SJCRH30 (cell line): ENCODE results near the gene JADE2. TPM values are rescaled to one million over a fixed set of nuclear protein-coding genes. Genes with fewer than 3 reads are reported as not detected.
"Not testable (repeated sequence)": the region's sequence is repeated elsewhere in the genome, so short reads cannot be mapped to it uniquely, and the experiment has no call there.

Source experiments
- DNase-seq, 2 experiments: peaks; one replicate each; pipeline ENCODE4 v3.0.0-alpha.2; 2015 to 2020
- H3K27ac ChIP-seq: fragments of 250-450 bp; sonication (Bioruptor Pico); 2 replicates; pipeline ENCODE4 v1.5.1; 2020; ENCODE audit warnings: mild to moderate bottlenecking, moderate library complexity
- H3K27me3 ChIP-seq: fragments of 250-450 bp; sonication (Bioruptor Pico); 2 replicates; pipeline ENCODE4 v1.5.1; 2020; ENCODE audit warnings: mild to moderate bottlenecking, moderate library complexity
- H3K36me3 ChIP-seq: fragments of 250-450 bp; sonication (Bioruptor Pico); 2 replicates; pipeline ENCODE4 v1.5.1; 2020; ENCODE audit warnings: mild to moderate bottlenecking, moderate library complexity
- H3K4me1 ChIP-seq: fragments of 250-450 bp; sonication (Bioruptor Pico); 2 replicates; pipeline ENCODE4 v1.5.1; 2020; ENCODE audit warnings: mild to moderate bottlenecking, moderate library complexity
- H3K4me3 ChIP-seq: fragments of 250-450 bp; sonication (Bioruptor Pico); 2 replicates; pipeline ENCODE4 v1.5.1; 2020; ENCODE audit warnings: mild to moderate bottlenecking, moderate library complexity
- H3K9me3 ChIP-seq: fragments of 250-450 bp; sonication (Bioruptor Pico); replicated peaks from 2 replicates; pipeline ENCODE4 v1.5.1; 2020; ENCODE audit warnings: mild to moderate bottlenecking, moderate library complexity
- total RNA-seq: library from RNA; depleted of rRNA; stranded (reverse); fragments of >200 nt; shearing (Covaris generic); gene quantifications from 2 replicates; pipeline ENCODE4 v1.2.3, GENCODE V29; 2014

Gene JADE2
- total RNA-seq, 1 experiment from 2014 or later = 1.6 TPM

DNA sequence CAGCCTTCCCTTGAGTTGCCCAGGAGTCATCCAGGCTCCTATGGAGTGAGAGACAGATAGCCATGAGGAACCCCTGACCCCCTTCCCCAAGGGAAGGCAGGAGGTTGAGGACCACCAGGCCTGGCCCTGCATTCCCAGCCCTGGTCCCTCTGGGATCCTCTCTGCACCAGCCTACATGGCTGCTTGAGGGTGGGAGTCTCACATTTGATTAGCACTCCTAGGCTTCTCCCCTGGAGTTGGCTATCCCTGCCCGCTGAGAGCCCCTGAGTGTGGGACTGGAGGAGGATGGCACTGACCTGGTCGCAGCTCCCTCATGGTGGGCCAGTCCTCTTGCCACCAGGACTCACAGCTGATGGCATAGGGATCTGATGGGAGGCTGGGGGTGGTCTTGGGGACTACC, 60.5 kb downstream of the JADE2 start:
- H3K4me1 ChIP-seq = no peaks in the 10 kb centered on the region
- no peak overlapping the region for H3K27ac ChIP-seq
- no peaks in the 10 kb centered on the region for H3K27me3 ChIP-seq
- H3K4me3 ChIP-seq = no peak overlapping the region
- no peaks in the 10 kb centered on the region for H3K9me3 ChIP-seq
- DNase-seq = no peak
- no peaks in the 10 kb centered on the region for H3K36me3 ChIP-seq

DNA sequence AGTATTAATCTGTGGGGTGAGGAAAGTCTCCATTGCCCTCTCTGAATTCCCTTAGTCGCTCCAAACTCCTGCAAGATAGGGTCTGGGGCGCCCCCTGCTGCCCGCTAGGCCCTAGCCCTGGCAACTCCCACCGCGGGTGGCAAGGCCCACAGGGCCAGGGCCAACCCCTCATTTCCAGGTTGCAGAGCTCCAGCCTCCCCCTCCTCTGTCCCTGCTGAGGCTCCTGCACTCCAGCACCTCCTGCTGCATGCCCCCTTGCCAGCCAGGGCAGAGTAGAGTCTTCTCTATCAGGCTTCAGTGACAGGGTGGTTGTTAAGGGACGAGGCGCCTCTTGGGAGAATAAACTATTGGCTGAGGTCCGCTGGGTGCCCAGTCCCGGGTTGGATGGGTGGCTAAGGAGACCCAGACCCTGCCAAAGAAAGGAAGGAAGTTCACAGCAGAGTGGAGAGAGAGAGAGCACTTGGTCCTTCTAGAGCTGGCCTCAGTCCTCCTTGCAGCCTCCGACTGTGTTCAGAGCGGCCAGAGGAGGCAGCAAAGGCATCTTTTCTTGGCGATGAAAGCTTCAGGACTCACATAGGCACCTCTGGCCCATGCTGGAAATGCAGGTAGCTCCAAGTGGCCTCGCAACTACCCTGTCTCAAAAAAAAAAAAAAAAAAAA, 61.5 kb downstream of the JADE2 start:
- peak; percentile 77 to 79 for DNase-seq

DNA sequence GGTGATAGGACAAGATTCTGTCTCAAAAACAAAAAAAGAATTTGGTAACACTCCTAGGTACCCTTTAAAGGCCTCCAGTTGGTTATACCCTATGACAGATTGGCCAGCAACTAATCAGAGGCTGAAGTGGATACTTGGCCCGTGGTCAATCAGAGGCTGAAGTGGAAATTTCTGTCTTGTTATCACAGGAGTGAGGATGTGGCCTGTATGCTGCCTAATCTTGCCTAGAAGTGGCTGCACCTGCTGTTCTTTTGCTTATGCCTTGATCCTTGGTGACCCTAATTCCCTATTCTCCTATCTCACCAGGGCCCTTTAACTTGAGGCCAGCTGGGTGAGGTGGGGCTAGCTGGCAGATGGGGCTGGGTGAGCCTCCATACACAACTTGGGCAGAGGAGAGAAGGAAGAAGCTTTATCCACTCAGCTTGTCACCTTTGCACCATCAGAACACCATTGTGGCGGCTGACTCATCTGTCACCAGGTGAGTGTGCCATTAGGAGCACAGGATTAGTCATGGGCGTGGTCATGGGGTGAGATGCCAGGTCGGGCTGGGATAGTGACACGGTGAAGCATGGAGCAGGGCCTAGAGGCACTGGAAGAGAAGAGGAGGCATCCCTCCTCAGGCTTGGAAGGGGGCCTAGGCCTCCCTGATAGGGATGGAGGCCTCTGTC, 65.7 kb downstream of the JADE2 start:
- DNase-seq = no peak
- H3K9me3 ChIP-seq = no peaks in the 10 kb centered on the region
- no peaks in the 10 kb centered on the region; the same call in 1 of the 2 replicates for H3K4me1 ChIP-seq
- no peaks in the 10 kb centered on the region for H3K36me3 ChIP-seq
- H3K27ac ChIP-seq = no peak overlapping the region
- no peak overlapping the region for H3K4me3 ChIP-seq
- no peaks in the 10 kb centered on the region for H3K27me3 ChIP-seq

More for the DNA sequence above, 61.5 kb downstream of the JADE2 start:
- H3K9me3 ChIP-seq = no peaks in the 10 kb centered on the region
- no peak overlapping the region for H3K4me3 ChIP-seq
- no peak overlapping the region for H3K27ac ChIP-seq
- no peaks in the 10 kb centered on the region for H3K27me3 ChIP-seq
- no peaks in the 10 kb centered on the region; the same call in 1 of the 2 replicates for H3K4me1 ChIP-seq
- no peaks in the 10 kb centered on the region for H3K36me3 ChIP-seq

DNA sequence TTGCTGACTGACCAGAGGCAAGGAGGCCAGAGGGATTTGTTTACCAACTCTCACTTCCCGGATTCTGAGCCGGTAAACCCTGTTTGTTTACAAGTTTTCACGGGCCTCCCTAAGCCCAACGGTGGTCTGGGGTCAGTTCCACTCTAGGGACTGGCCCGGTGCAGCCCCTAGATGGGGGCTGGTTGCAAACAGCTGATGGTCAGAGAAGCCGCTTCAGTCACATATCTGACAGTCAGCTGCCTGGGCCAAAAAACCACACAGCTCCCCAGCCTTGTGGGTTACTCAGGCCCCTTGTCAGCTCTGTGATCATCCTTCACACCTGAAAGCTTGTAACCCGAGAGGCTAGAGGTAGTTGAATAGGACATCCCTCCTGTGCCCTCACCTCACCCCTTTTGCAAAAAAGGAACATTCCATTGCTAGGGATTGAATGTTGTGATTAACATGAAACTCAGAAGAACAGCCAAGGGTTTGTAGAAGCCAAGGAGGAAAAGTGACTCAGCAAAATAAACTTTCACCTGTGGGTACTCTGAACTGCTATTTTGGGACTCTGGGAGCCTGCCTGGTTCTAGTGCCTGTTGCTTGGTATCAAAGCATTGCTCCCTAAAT, 66.8 kb downstream of the JADE2 start:
- Histone ChIP-seq H3K36me3 (no peaks in the 10 kb centered on the region), H3K4me3 (no peak overlapping the region), H3K27me3 (no peaks in the 10 kb centered on the region), H3K27ac (no peak overlapping the region), H3K4me1 (no peaks in the 10 kb centered on the region; the same call in 1 of the 2 replicates), H3K9me3 (no peaks in the 10 kb centered on the region)
- DNase-seq = no peak

DNA sequence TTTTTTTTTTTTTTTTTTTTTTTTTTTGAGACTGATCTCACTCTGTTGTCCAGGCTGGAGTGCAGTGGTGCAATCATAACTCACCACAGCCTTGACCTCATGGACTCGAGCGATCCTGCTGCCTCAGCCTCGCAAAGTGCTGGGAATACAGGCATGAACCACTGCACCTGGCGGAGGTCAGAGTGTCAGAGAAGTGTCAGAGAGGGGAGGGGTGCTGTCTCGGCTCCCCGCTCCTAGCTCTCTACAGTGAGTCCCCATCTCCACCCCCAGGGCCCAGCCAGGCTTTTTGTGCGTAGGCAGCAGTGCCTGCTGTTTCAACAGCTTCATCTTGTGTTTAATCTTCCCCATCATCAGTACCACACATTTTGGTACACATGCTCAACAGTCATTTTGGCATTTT, 68.9 kb downstream of the JADE2 start:
- H3K4me1 ChIP-seq = no peaks in the 10 kb centered on the region; the same call in 1 of the 2 replicates
- no peak overlapping the region for H3K27ac ChIP-seq
- no peaks in the 10 kb centered on the region for H3K27me3 ChIP-seq
- H3K9me3 ChIP-seq = no peaks in the 10 kb centered on the region
- no peak for DNase-seq
- no peak overlapping the region for H3K4me3 ChIP-seq
- H3K36me3 ChIP-seq = no peaks in the 10 kb centered on the region

DNA sequence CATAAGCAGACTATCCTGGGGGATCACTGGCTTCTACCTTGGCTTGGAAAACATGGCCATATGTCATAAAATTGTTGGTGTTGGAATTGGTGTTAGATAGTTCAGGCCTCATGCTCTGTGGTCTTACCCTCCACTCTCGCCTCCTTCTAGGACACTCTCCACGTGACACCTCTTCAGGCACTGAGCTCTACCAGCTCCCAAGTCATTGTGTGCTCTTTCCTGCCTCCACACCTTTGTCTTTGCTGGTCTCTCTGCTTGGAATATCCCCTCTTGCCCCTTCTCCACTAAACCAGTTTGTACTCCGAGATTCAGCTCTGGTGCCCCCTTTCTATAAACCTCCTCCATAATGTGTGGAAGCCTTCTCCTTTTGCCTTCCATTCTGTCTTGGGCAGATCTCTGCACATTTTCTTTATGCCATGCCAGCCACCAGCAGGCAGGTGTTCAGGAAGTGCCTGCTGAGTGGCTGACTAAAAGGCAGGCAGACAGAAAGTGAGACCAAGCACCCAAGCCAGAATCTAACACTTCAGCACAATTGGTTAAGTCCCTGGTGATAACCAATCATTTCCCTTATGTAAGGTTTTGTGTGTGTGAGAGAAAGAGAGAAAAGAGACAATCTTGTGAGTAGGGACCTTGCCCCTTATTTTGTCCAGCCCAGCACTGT, 69.5 kb downstream of the JADE2 start:
- Histone ChIP-seq H3K27ac (no peak overlapping the region), H3K36me3 (no peaks in the 10 kb centered on the region), H3K27me3 (no peaks in the 10 kb centered on the region), H3K4me1 (no peaks in the 10 kb centered on the region; the same call in 1 of the 2 replicates), H3K4me3 (no peak overlapping the region), H3K9me3 (no peaks in the 10 kb centered on the region)
- no peak for DNase-seq

DNA sequence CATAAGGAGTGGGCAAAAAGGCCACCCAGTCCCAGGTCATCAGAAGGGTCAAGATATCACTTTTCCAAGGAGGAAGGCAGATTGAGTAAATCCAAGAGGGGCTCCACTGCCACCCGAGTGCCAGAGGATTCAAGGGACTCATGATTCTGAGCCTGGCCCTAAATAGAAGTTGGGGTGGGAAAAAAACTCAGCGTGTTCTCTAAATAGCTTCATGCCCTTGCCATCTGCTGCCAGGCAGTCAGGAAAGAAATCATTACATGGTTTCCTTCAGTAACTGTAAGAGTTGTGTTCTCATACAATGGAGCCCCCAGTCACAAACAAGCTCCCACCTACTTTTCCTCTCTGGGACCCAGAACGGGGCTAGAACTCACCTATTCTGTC, 70.0 kb downstream of the JADE2 start:
- Histone ChIP-seq H3K4me1 (no peaks in the 10 kb centered on the region; the same call in 1 of the 2 replicates), H3K27ac (no peak overlapping the region), H3K4me3 (no peak overlapping the region), H3K36me3 (no peaks in the 10 kb centered on the region), H3K9me3 (no peaks in the 10 kb centered on the region), H3K27me3 (no peaks in the 10 kb centered on the region)
- DNase-seq = no peak

DNA sequence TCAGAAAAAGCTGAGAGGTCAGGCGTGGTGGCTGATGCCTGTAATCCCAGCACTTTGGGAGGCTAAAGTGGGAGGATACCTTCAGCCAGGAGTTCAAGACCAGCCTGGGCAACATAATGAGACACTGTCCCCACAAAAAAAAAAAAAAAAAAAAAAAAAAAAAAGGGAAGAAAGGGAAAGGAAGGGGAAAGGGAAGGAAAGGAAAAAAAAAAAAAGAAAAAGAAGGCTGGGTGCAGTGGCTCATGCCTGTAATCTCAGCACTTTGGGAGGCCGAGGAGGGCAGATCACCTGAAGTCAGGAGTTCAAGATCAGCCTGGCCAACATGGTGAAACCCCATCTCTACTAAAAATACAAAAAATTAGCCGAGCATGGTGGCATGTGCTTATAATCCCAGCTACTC, 74.3 kb downstream of the JADE2 start:
- H3K36me3 ChIP-seq = peaks cover 16% of the 10 kb centered on the region
- H3K27me3 ChIP-seq, H3K4me3 ChIP-seq, H3K4me1 ChIP-seq, H3K27ac ChIP-seq, H3K9me3 ChIP-seq, DNase-seq: not testable (repeated sequence)

DNA sequence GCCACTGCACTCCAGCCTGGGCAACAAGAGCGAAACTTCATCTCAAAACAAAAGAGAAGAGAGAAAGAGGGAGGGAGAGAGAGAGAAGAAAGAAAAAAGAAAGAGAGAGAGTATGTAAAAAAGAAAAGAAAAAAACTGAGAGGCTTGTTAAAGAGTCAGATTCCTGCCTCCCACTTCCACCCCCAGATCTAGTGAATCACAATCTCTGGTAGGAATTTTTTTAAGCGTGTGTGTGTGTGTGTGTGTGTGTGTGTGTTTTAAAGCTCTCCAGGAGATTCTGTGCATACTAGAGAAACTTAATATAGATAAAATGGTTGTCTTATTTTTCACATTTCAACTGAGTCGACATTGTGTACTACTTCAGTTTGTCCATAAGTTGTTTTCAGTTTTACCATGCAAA, 75.1 kb downstream of the JADE2 start:
- DNase-seq = no peak

DNA sequence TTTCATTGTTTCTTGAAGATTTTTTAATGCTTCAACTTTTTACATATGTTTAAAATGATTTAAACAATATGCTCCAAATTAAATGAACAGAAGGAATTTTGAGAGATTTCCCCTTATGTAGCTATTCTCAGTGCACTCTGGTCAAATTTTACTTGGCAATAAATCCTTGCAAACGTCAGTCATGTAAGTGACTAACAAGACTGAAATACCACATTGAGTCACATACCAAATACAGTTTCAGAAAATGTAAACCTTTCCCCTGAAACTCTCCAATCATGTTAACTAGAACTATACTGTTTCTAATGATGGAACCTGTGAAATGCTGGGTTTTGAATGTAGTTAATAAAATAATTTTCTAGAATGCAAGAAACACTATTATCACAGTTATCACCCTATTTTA, 77.6 kb downstream of the JADE2 start:
- Histone ChIP-seq H3K4me1 (no peaks in the 10 kb centered on the region), H3K36me3 (peaks cover 40% of the 10 kb centered on the region), H3K9me3 (no peaks in the 10 kb centered on the region), H3K4me3 (no peak overlapping the region), H3K27ac (no peak overlapping the region), H3K27me3 (no peaks in the 10 kb centered on the region)
- no peak for DNase-seq

More for the DNA sequence above, 75.1 kb downstream of the JADE2 start:
- H3K27ac ChIP-seq = no peak overlapping the region
- no peak overlapping the region for H3K4me3 ChIP-seq
- H3K4me1 ChIP-seq = no peaks in the 10 kb centered on the region
- no peaks in the 10 kb centered on the region for H3K27me3 ChIP-seq
- H3K9me3 ChIP-seq = no peaks in the 10 kb centered on the region
- peaks cover 21% of the 10 kb centered on the region for H3K36me3 ChIP-seq

DNA sequence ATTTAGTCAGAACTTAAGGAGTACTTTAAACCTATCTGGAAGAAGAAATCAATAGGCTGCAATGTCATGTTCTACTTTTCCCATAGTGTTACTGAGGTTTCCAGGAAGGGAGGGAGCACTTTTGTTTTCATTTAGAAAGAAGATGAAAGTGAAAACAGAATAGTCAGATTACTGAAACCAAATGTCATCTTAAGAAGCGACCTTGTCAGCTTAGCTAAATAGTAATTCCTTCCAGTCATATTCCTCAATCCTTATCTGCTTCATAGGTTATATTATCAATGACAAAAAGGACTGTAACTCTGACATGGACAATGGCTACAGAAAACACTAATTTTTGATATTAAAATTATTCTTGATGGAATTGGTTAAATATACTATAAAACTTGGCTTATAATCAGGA, 79.4 kb downstream of the JADE2 start:
- no peaks in the 10 kb centered on the region for H3K27me3 ChIP-seq
- H3K27ac ChIP-seq = no peak overlapping the region
- DNase-seq = no peak
- no peak overlapping the region for H3K4me3 ChIP-seq
- H3K36me3 ChIP-seq = peaks cover 55% of the 10 kb centered on the region
- H3K9me3 ChIP-seq = no peaks in the 10 kb centered on the region
- no peaks in the 10 kb centered on the region for H3K4me1 ChIP-seq

DNA sequence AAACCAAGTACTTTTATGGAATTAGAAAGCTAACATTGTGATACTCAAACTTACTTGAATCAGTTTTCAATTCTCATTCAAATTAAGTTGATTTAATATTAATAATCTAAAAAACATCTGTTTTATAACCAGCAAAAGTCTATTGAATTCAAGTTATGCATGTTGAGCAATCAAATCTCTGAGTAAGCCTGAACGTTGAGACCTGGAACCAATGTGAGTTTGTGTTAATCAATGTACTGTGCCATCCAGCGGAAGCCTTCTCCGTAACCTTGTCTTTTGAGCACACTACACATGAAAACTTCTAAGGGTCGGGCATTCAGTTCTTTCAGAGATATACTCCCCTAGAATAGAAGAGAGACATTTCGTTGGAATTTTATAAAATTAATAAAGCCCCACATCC, 81.3 kb downstream of the JADE2 start:
- H3K27ac ChIP-seq = no peak overlapping the region
- peaks cover 62% of the 10 kb centered on the region for H3K36me3 ChIP-seq
- H3K4me3 ChIP-seq = no peak overlapping the region
- no peaks in the 10 kb centered on the region for H3K4me1 ChIP-seq
- H3K27me3 ChIP-seq = no peaks in the 10 kb centered on the region
- DNase-seq = no peak
- no peaks in the 10 kb centered on the region for H3K9me3 ChIP-seq

DNA sequence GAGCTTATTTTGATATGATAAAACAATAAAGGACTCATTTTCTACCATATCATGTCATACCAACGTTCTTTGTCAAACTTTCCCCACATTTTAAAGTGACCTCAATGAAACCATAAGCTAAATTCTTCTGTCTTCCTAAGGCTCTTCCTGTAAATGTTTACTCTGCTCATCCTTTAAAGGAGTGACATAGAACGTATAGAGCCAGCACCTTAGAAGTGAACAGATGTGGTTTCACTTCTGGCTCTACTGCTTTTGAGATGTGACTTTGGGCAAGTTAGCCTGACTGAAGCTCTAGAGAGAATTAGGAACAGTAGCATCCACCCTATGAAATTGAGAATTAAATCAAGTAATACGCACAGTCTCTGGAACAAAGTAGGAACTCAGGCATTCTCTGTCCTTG, 83.1 kb downstream of the JADE2 start:
- Histone ChIP-seq H3K9me3 (no peaks in the 10 kb centered on the region), H3K27ac (no peak overlapping the region), H3K27me3 (no peaks in the 10 kb centered on the region), H3K4me3 (no peak overlapping the region), H3K36me3 (peaks cover 60% of the 10 kb centered on the region), H3K4me1 (no peaks in the 10 kb centered on the region)
- no peak for DNase-seq

DNA sequence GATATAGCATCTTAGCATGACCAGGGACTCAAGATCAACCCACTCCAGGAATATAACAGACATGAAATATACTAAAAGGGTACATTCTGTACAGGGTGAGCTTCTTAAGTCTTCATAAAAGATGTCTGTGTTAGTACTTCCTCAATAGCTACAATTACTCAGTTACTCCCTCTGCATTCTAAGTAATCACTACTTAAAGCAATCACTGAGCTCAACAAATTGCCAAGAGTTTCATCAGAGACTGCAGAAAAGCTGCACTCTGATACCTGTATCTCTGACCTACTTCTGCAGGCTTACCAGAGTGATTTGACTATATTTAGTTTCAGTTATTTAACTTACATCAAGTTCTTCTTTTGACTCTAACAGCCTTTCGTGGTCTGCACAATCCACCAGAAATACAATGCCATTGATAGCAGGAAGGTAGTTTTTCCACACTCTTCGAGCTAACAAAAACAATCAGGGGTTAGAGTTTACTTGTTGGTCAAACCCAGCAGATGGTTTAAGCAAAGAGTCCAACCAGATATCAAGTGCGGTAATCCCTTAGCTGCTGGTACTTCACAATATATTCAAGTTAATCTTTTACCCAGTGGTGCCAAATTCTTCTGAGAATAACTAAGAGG, 83.9 kb downstream of the JADE2 start:
- H3K4me3 ChIP-seq = no peak overlapping the region
- H3K9me3 ChIP-seq = no peaks in the 10 kb centered on the region
- no peaks in the 10 kb centered on the region for H3K27me3 ChIP-seq
- peaks cover 57% of the 10 kb centered on the region for H3K36me3 ChIP-seq
- no peak for DNase-seq
- H3K27ac ChIP-seq = no peak overlapping the region
- H3K4me1 ChIP-seq = no peaks in the 10 kb centered on the region

DNA sequence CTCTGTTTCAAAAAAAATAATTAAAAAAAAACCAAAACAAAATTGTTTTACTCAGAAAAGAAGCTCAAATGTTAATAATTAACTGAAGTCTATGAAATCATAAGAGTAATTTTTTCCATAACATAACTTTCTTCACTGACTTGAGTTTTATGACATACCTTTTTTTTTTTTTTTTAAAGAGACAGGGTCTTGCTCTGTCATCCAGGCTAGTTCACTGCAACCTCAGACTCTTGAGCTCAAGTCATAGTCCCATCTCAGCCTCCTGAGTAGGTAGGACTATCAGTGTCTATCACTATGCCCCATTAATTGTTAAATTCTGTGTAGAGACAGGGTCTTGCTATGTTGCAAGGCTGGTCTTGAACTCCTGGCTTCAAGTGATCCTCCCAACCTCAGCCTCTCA, 85.3 kb downstream of the JADE2 start:
- Histone ChIP-seq H3K36me3 (peaks cover 50% of the 10 kb centered on the region), H3K9me3 (no peaks in the 10 kb centered on the region), H3K4me1 (no peaks in the 10 kb centered on the region), H3K27me3 (no peaks in the 10 kb centered on the region), H3K27ac (no peak overlapping the region), H3K4me3 (no peak overlapping the region)
- DNase-seq = no peak
